Measurements from ENCODE around the gene RALY. TPM values are rescaled to one million over a fixed set of nuclear protein-coding genes. Genes with fewer than 3 reads are reported as not detected.
A peak's percentile ranks its signal among the peaks of the same experiment; 100 is the strongest.

Gene RALY
- total RNA-seq, 1 experiment from 2014 or later: 119 TPM

GRCh38 chr20:34085544-34086040 is 91.9 kb downstream of the RALY start:
- DNase-seq (ENCODE audit: low read depth, low spot score) (no peak), ATAC-seq (no peak)
- TF ChIP-seq SP1 (IDR thresholded peaks at IDR 0.05; ENCODE audit: low read depth) (no peak), ELF1 (IDR thresholded peaks at IDR 0.05; ENCODE audit: borderline replicate concordance, low read depth) (no peak), YY1 (IDR thresholded peaks at IDR 0.05; ENCODE audit: extremely low read depth, insufficient replicate concordance, low read depth, low read length) (no peak), TCF7L2 (IDR thresholded peaks at IDR 0.05; ENCODE audit: borderline replicate concordance, extremely low read depth, insufficient read depth, insufficient read length) (no peak), ZBTB33 (IDR thresholded peaks at IDR 0.05; ENCODE audit: extremely low read depth, insufficient replicate concordance, low read length) (no peak), CBX3 (IDR thresholded peaks at IDR 0.05; ENCODE audit: low read depth) (no peak), SIN3A (IDR thresholded peaks at IDR 0.05; ENCODE audit: low read depth) (no peak), ZNF274 (IDR thresholded peaks at IDR 0.05; ENCODE audit: low read depth, low read length) (no peak), RAD21 (IDR thresholded peaks at IDR 0.05; ENCODE audit: low read depth) (no peak), EZH2 (IDR thresholded peaks at IDR 0.05) (no peak), FOSL1 (IDR thresholded peaks at IDR 0.05; ENCODE audit: low read depth) (no peak), JUND (IDR thresholded peaks at IDR 0.05) (no peak), CEBPB (IDR thresholded peaks at IDR 0.05; ENCODE audit: low read depth) (no peak), SRF (IDR thresholded peaks at IDR 0.05; ENCODE audit: low read depth) (no peak), EZH2phosphoT487 (IDR thresholded peaks at IDR 0.05; ENCODE audit: borderline replicate concordance) (no peak)
- TF ChIP-seq, protein P1, sequence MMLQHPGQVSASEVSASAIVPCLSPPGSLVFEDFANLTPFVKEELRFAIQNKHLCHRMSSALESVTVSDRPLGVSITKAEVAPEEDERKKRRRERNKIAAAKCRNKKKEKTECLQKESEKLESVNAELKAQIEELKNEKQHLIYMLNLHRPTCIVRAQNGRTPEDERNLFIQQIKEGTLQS (IDR thresholded peaks at IDR 0.05): no peak
- TF ChIP-seq, protein P2, sequence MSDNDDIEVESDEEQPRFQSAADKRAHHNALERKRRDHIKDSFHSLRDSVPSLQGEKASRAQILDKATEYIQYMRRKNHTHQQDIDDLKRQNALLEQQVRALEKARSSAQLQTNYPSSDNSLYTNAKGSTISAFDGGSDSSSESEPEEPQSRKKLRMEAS (IDR thresholded peaks at IDR 0.05): no peak
- Histone ChIP-seq H3K79me2 (ENCODE audit: insufficient read depth, low read length) (peaks cover 17% of the 10 kb centered on the region; the same call in 1 of the 2 replicates), H3K4me3 (replicated peaks in 1 of 2; ENCODE audit: low read depth in 1 of 2, low read length in 2 of 2) (no peak overlapping the region), H2AFZ (ENCODE audit: low read depth, low read length, poor library complexity, severe bottlenecking) (no peak overlapping the region), H4K20me1 (ENCODE audit: insufficient read depth) (no peaks in the 10 kb centered on the region), H3K27ac (ENCODE audit: low read depth, low read length) (no peak overlapping the region), H3K4me1 (ENCODE audit: control insufficient read depth in 1 of 2, insufficient read depth in 2 of 2, low read length in 2 of 2) (0 out of 4 replicates have a peak, but pooled peaks cover 0 to 4% of the 10 kb centered on the region in 2 experiments), H3K4me2 (ENCODE audit: low read length) (no peak overlapping the region), H3K9me2 (ENCODE audit: insufficient read depth) (no peaks in the 10 kb centered on the region), H3K27me3 (ENCODE audit: insufficient read depth, low read length) (no peaks in the 10 kb centered on the region), H3K9ac (ENCODE audit: low read length) (no peak overlapping the region), H3K9me3 (ENCODE audit: control insufficient read depth in 1 of 2, insufficient read depth in 1 of 2, low read depth in 1 of 2, low read length in 2 of 2) (no peaks in the 10 kb centered on the region), H3K36me3 (ENCODE audit: control insufficient read depth in 1 of 2, insufficient read depth in 2 of 2, low read length in 2 of 2) (peaks cover 31 to 39% of the 10 kb centered on the region in 2 experiments)
- ChIA-PET RAD21 (ENCODE audit: low non-redundant PET in 1 of 2, low total read pairs in 2 of 2, uncharacterized antibody in 2 of 2, unreplicated experiment in 2 of 2) (no interaction called here), POLR2A (no interaction called here), CTCF (no interaction called here)
- TSS peak; percentile 4 for BruUV-seq (replicated peaks)
- intact Hi-C loops (cut with micrococcal nuclease): no loop called here

Data from HCT116 (cell line).